Right lobe of liver (tissue), 6 donors: ENCODE results near the gene PRAMEF25. TPM values are rescaled to one million over a fixed set of nuclear protein-coding genes. Genes with fewer than 3 reads are reported as not detected.
"Not testable (repeated sequence)": the region's sequence is repeated elsewhere in the genome, so short reads cannot be mapped to it uniquely, and the experiment has no call there.

Source experiments
- ATAC-seq, 4 donors: fragments of 200-7000 bp; cut with Tn5 transposase; one replicate each; pipeline ENCODE4 v1.9.1; 2020; ENCODE audit warnings: mild to moderate bottlenecking in 4 of 4, moderate library complexity in 4 of 4
- DNase-seq, 3 donors: peaks; one replicate each; pipeline ENCODE4 v3.0.0-alpha.2; 2020
- H3K27ac ChIP-seq, 3 donors: fragments of 200-600 bp; one replicate each; pipeline ENCODE4 v1.8.0; 2022
- H3K27me3 ChIP-seq, 2 donors: fragments of 200-600 bp; one replicate each; pipeline ENCODE4 v1.8.0; 2022
- H3K36me3 ChIP-seq, 4 donors: fragments of 200-600 bp; sonication (generic) in 1 of 4; one replicate each; pipeline versions ENCODE4 v1.5.1 to v1.8.0; 2017 to 2022; ENCODE audit warnings: control low read depth in 1 of 4
- H3K4me1 ChIP-seq, 4 donors: fragments of 200-600 bp; sonication (generic) in 1 of 4; one replicate each; pipeline versions ENCODE4 v1.5.1 to v1.8.0; 2017 to 2022; ENCODE audit warnings: control low read depth in 1 of 4
- H3K4me3 ChIP-seq, 3 donors: fragments of 200-600 bp; one replicate each; pipeline ENCODE4 v1.8.0; 2022
- H3K9me3 ChIP-seq, 4 donors: fragments of 200-600 bp; sonication (generic) in 1 of 4; one replicate each; pipeline versions ENCODE4 v1.5.1 to v1.8.0; 2017 to 2022; ENCODE audit warnings: control low read depth in 1 of 4
- WGBS: methylation state at CpG from one replicate; pipeline ENCODE4 v1.1.6; 2018; ENCODE audit warnings: low coverage, low lambda C conversion rate; ENCODE audit not compliant: insufficient coverage; ENCODE audit errors: missing lambda C conversion rate; 5-methylcytosine and 5-hydroxymethylcytosine counted together
- intact Hi-C, 2 donors: fragments of 100-400 bp; cut with DNase I; formaldehyde crosslinking; loops; one replicate each; pipeline versions ENCODE4 v1.11.2 to v1.14.1; 2022
- long read RNA-seq: library from polyadenylated mRNA; unstranded; transcript quantifications from one replicate; pipeline ENCODE4 v2.0.0, GENCODE V29; 2019
- total RNA-seq, 6 experiments: library from RNA; depleted of rRNA in 2 of 6; stranded (reverse); fragments of >200 nt in 2 of 6; fragmentation: NEBNext Ultra II Directional in 3 of 6; extraction: Animal tissue kit (Norgen Biotek cat#: 25700) in 3 of 6; gene quantifications; one replicate each; pipeline versions ENCODE4 v1.1.0 to v1.2.4, GENCODE V29; 2016 to 2023
- donor health status: DM: no; HTN: yes; CAD: no.
- donor health status: DM: no; HTN: no; CAD: no.
- donor health status: DM: no; HTN: no; CAD: no.
- donor health status: DM: no; HTN: yes; CAD: no.
- donor health status: DM: no; HTN: yes; CAD: no.

The PRAMEF25 gene
- not detected for total RNA-seq
- long read RNA-seq, result 0 reads

- H3K4me1 ChIP-seq, H3K27ac ChIP-seq, H3K36me3 ChIP-seq, ATAC-seq, H3K9me3 ChIP-seq, DNase-seq, H3K27me3 ChIP-seq, intact Hi-C loops, H3K4me3 ChIP-seq: not testable (repeated sequence)
- no CpG with 5 or more reads among the region's 4 CpGs for WGBS
Observed at GRCh38 chr1:13070474-13070873, at the start of gene PRAMEF25. PRAMEF25 (plus strand) TSS chr1:13070774; CDS start chr1:13073694, 2,920 bp downstream.

GRCh38 chr1:13056475-13056874 lies 14.1 kb upstream of the PRAMEF25 start, which contains the start of gene PRAMEF27:
PRAMEF27 (minus strand) TSS chr1:13056575; CDS start chr1:13053659, 2,916 bp downstream.
- ATAC-seq, H3K9me3 ChIP-seq, DNase-seq, H3K4me1 ChIP-seq, H3K4me3 ChIP-seq, intact Hi-C loops, H3K27ac ChIP-seq, H3K27me3 ChIP-seq, H3K36me3 ChIP-seq: not testable (repeated sequence)
- WGBS, result 60% methylated on average over 3 of the region's 3 CpGs

DNA sequence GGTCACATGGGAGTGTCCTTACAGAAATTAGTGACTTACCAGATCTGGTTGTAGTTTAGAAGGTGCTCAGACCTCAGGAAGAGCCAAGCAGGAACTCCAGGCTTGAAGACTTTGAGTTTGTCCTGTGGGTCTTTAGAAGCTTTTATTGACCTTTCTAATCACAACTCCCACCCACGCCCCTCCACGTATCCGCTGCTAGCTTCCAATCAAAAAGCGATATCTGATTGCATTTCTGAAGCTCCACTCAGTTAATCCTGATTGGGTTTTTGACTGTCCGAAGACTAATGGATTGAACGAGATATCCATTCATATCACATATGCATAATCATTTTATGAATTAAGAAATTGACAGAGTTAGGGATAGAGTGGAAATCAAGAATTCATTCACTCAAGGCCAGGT lies 46.2 kb downstream of the PRAMEF25 start, which contains the start of gene HNRNPCL2:
HNRNPCL2 (minus strand) TSS at position 101 of the 400 bp plus-strand sequence. CDS start 454 bp downstream, outside the sequence.
- H3K36me3 ChIP-seq, H3K9me3 ChIP-seq, ATAC-seq, DNase-seq, H3K27ac ChIP-seq, intact Hi-C loops, H3K4me3 ChIP-seq, H3K4me1 ChIP-seq, H3K27me3 ChIP-seq: not testable (repeated sequence)
- WGBS, result 84% methylated on average over 6 of the region's 6 CpGs

Other genes with a start within 250 kb of the PRAMEF25 start
- not detected for gene PRAMEF11, start 239.4 kb upstream of the PRAMEF25 start, total RNA-seq
- not detected for gene HNRNPCL1, start 222.1 kb upstream of the PRAMEF25 start, total RNA-seq
- not detected for gene PRAMEF2, start 213.7 kb upstream of the PRAMEF25 start, total RNA-seq
- gene PRAMEF4, start 184.6 kb upstream of the PRAMEF25 start, total RNA-seq, result not detected
- 10 to 100 TPM in 1 of 6 experiments, 1 to 10 TPM in 2, under 1 TPM in 1, not detected in 2; 0.26 to 10.9 (median 4.1) TPM for gene PRAMEF10, start 172.5 kb upstream of the PRAMEF25 start, total RNA-seq
- gene PRAMEF7, start 154.2 kb upstream of the PRAMEF25 start, total RNA-seq, result under 1 TPM in 1 of 6 experiments, not detected in 5; 0.16 TPM
- gene PRAMEF6, start 123.2 kb upstream of the PRAMEF25 start, total RNA-seq, result not detected
- not detected for gene PRAMEF27, start 14.2 kb upstream of the PRAMEF25 start, total RNA-seq
- not detected for gene HNRNPCL3, start 10.0 kb upstream of the PRAMEF25 start, total RNA-seq
- gene HNRNPCL2, start 46.1 kb downstream of the PRAMEF25 start, total RNA-seq, result not detected
- not detected for gene PRAMEF26, start 85.2 kb downstream of the PRAMEF25 start, total RNA-seq
- not detected for gene HNRNPCL4, start 94.9 kb downstream of the PRAMEF25 start, total RNA-seq
- gene PRAMEF9, start 101.1 kb downstream of the PRAMEF25 start, total RNA-seq, result not detected
- gene PRAMEF13, start 130.6 kb downstream of the PRAMEF25 start, total RNA-seq, result not detected
- gene PRAMEF18, start 155.4 kb downstream of the PRAMEF25 start, total RNA-seq, result not detected
- gene PRAMEF5, start 183.4 kb downstream of the PRAMEF25 start, total RNA-seq, result not detected
- under 1 TPM in 1 of 6 experiments, not detected in 5; 0.49 TPM for gene PRAMEF8, start 214.4 kb downstream of the PRAMEF25 start, total RNA-seq
- gene PRAMEF33, start 232.8 kb downstream of the PRAMEF25 start, total RNA-seq, result 1 to 10 TPM in 2 of 6 experiments, under 1 TPM in 2, not detected in 2; 0.13 to 6.0 (median 1.8) TPM
- not detected for gene PRAMEF15, start 244.8 kb downstream of the PRAMEF25 start, total RNA-seq